ENCODE data around the gene ITGA11.
"Not testable (repeated sequence)": the region's sequence is repeated elsewhere in the genome, so short reads cannot be mapped to it uniquely, and the experiment has no call there.

ITGA11 gene

GRCh38 chr15:68401496-68402431, 30.2 kb downstream of the ITGA11 start:
- no peak overlapping the region for H3K4me3 ChIP-seq (ENCODE audit: low read depth, low read length)
- no peak for TF ChIP-seq CTCF (IDR thresholded peaks at IDR 0.05; ENCODE audit: low read depth, low read length, missing control alignments)
- in situ Hi-C loops (cut with HindIII; ENCODE audit: low pct_ligation_motif_present, low sequenced_read_pairs) = no loop called here
- DNase-seq = no peak
- peaks cover 37% of the 10 kb centered on the region for H3K36me3 ChIP-seq (replicated peaks)
- no peaks in the 10 kb centered on the region for H3K27me3 ChIP-seq (replicated peaks)
- H3K27ac ChIP-seq = no peak overlapping the region

- no peak for TF ChIP-seq CTCF (IDR thresholded peaks at IDR 0.05; ENCODE audit: low read depth, low read length, missing control alignments)
- Histone ChIP-seq H3K4me3 (ENCODE audit: low read depth, low read length) (no peak overlapping the region), H3K36me3 (replicated peaks) (peaks cover 23% of the 10 kb centered on the region), H3K27ac (no peak overlapping the region), H3K27me3 (replicated peaks) (no peaks in the 10 kb centered on the region)
- no peak for DNase-seq
- in situ Hi-C loops (cut with HindIII; ENCODE audit: low pct_ligation_motif_present, low sequenced_read_pairs) = no loop called here
Observed at GRCh38 chr15:68400066-68400456, 31.9 kb downstream of the ITGA11 start.

GRCh38 chr15:68399096-68400065, 32.6 kb downstream of the ITGA11 start:
- H3K36me3 ChIP-seq (replicated peaks) = peaks cover 23% of the 10 kb centered on the region
- no peaks in the 10 kb centered on the region for H3K27me3 ChIP-seq (replicated peaks)
- no peak overlapping the region for H3K4me3 ChIP-seq (ENCODE audit: low read depth, low read length)
- in situ Hi-C loops (cut with HindIII; ENCODE audit: low pct_ligation_motif_present, low sequenced_read_pairs) = no loop called here
- no peak overlapping the region for H3K27ac ChIP-seq
- no peak for TF ChIP-seq CTCF (IDR thresholded peaks at IDR 0.05; ENCODE audit: low read depth, low read length, missing control alignments)
- DNase-seq = no peak

- H3K27ac ChIP-seq; H3K27me3 ChIP-seq (replicated peaks); H3K4me3 ChIP-seq (ENCODE audit: low read depth, low read length); in situ Hi-C loops (cut with HindIII; ENCODE audit: low pct_ligation_motif_present, low sequenced_read_pairs); DNase-seq: not testable (repeated sequence)
- peaks cover 16% of the 10 kb centered on the region for H3K36me3 ChIP-seq (replicated peaks)
Observed at GRCh38 chr15:68397999-68398398, 34.0 kb downstream of the ITGA11 start.

- no peak overlapping the region for H3K27ac ChIP-seq
- no peak for DNase-seq
- TF ChIP-seq CTCF (IDR thresholded peaks at IDR 0.05; ENCODE audit: low read depth, low read length, missing control alignments) = no peak
- H3K4me3 ChIP-seq (ENCODE audit: low read depth, low read length) = no peak overlapping the region
- peaks cover 2% of the 10 kb centered on the region for H3K36me3 ChIP-seq (replicated peaks)
- no peaks in the 10 kb centered on the region for H3K27me3 ChIP-seq (replicated peaks)
- in situ Hi-C loops (cut with HindIII; ENCODE audit: low pct_ligation_motif_present, low sequenced_read_pairs) = no loop called here
Observed at GRCh38 chr15:68396068-68396467, 35.9 kb downstream of the ITGA11 start.

- TF ChIP-seq CTCF (IDR thresholded peaks at IDR 0.05; ENCODE audit: low read depth, low read length, missing control alignments) = no peak
- DNase-seq = no peak
- in situ Hi-C loops (cut with HindIII; ENCODE audit: low pct_ligation_motif_present, low sequenced_read_pairs) = no loop called here
- Histone ChIP-seq H3K4me3 (ENCODE audit: low read depth, low read length) (no peak overlapping the region), H3K36me3 (replicated peaks) (peaks cover 4% of the 10 kb centered on the region), H3K27ac (peak overlapping the region; percentile 78), H3K27me3 (replicated peaks) (no peaks in the 10 kb centered on the region)
Observed at GRCh38 chr15:68391121-68391520, 40.8 kb downstream of the ITGA11 start.

Data from brain microvascular endothelial cell (primary cell).